ENCODE measurements around the gene SLIT1.
A peak's percentile ranks its signal among the peaks of the same experiment; 100 is the strongest.

SLIT1 gene

DNA sequence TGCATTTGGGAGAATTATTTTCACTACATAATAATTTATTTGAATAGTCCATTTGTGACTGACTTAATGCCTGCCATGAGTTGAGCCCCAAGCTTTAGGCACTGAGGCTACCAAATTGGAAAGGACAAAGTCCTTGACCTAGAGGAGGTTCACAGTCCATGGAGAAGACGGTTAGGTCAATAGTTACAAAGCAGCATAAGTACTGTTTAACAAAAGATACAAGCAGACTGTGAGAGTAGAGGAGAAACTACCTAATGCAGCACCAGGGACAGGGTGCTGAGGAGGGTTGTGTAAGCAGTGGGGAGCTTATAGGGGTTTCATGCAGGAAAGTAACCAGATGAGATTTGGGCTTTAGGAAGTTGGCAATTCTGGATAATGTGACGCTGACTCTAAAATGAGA lies 214.4 kb downstream of the SLIT1 start:
- DNase-seq (ENCODE audit: low spot score): no peak

DNA sequence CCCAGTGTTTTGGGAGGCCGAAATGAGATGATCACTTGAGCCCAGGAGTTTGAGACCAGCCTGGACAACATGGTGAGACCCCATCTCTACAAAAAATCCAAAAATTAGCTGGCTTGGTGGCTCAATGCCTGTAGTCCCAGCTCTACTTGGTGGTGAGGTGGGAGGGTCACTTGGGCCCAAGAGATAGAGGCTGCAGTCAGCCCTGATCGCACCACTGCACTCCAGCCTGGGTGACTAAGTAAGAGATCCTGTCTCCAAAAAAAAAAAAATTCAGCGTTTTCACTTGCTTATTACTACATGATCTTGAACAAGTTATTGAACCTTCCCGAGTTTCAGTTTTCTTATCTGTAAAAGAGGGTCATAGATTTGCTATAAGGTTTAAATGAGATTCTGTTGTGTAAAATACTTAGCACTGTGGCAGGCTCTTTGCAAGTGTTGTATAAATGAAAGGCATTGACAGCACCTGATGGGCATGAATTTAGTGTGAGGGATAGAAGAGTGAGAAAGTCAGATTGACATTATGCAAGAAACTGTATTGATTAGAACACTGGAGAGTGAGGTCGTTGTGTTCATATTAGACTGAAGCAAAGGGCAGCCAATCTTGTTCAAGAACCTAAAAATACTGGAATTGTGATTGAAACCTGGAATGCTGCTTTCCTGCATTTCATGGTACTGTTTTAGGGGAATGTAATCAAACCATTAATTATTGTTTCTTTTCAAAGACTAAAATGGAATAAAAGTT lies 216.9 kb downstream of the SLIT1 start:
- no peak for DNase-seq (ENCODE audit: low spot score)

- DNase-seq (ENCODE audit: low spot score): no peak
Observed at GRCh38 chr10:96967847-96968246, 217.9 kb downstream of the SLIT1 start.

DNA sequence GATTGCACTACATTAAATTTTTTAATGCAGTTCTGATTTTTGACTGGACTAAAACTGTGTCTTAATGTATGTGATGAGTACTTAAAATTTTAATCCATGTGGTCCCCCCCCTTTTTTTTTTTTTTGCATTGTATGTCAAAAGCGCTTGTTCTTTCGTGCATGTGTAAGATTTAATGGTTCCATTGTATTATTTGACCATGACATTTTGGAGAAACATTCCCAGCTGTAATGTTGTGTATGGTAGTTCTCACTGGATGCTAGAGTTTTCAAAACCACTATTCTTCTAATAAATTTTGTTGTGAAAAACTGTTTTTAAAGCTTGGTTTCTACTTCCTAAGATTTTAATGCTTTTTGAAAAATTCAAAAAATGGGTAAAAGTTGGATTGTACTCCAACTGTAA lies 221.6 kb downstream of the SLIT1 start:
- peak; percentile 26 for DNase-seq (ENCODE audit: low spot score)

DNA sequence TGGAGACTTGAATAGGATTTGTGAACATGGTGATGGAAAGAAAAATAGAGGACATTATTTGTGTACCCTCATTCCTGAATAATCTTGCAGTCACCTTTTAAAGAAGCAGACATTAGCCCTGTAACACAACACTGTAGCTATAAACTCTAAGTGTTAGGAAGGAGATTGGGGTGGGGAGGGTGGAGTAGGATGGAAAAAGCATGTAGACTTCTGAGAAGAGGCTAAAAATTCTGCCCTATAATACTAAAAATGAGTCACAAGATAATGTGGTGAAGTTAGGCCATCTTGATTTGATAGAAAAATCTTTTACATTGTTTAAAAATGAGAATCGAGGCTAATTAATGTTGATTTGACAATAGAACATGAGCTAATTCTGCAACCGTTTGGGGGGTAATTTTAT lies 224.9 kb downstream of the SLIT1 start:
- no peak for DNase-seq (ENCODE audit: low spot score)

DNA sequence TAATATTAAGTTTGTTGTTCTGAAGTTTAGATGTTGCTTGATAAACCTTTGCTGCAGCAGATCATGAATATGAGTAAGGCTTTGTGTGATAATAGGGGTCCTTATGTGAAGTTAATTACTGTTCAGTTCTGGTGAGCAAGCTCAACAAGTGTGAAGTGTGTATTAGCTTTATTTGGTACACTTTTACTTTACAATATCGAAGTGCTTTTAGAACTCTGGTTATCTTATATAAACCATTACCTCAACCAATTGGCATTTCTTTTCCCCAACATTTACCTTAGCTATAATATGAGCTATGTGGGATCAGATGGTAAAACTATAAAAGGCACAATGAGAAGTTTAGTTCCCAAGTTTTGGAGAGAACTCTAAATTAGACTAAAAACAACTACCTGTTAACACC lies 226.0 kb downstream of the SLIT1 start:
- DNase-seq (ENCODE audit: low spot score): no peak

DNA sequence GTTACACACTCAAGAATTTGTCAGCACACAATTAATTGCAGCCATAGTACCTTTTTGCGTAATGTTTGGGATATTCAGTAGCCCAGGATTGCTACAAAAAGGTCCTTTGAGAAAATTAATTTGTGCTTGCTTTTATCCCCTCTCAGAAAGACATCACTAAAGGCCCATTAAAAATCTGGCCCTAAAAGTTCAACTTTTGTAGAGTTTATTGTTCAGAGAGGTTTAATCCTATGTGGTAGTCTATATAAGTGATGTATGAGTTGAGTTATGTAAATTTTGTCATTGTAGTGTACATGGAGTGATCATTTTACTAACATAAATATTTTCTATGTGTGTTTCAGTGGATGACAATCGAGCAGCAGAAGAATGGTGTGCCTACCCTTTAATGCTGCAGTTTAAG lies 227.7 kb downstream of the SLIT1 start:
- DNase-seq (ENCODE audit: low spot score): no peak

DNA sequence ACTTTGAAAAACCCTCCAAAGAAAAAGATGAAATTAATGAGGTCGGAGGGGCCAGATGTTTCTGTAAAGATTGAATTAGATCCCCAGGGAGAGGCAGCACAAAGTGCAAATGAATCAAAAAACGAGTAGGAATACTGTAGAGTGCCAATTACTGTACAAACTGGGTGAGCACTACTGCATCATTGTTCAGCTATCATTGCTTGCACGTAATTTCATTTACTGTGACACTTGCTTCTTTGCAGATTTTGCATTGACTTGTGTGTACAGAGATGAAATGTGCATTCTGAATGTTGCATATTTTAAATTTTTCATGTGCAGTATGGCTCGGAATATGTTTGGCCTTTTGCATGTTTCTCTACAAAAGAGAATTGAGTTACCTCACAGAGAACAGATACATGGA lies 230.0 kb downstream of the SLIT1 start:
- no peak for DNase-seq (ENCODE audit: low spot score)

- no peak for DNase-seq (ENCODE audit: low spot score)
Observed at GRCh38 chr10:96951954-96952353, 233.8 kb downstream of the SLIT1 start.

GRCh38 chr10:96949039-96949683 lies 236.6 kb downstream of the SLIT1 start:
- DNase-seq (ENCODE audit: low spot score): no peak

Data from putamen (tissue), 1 donor.